Activated B cell treated with CpG ODN at 0.5 μM for 24 hours (primary cell): ENCODE measurements around the gene IVD. TPM values are rescaled to one million over a fixed set of nuclear protein-coding genes. Genes with fewer than 3 reads are reported as not detected.

Experiments
- ATAC-seq: fragments of 200-7000 bp; cut with Tn5 transposase; one replicate; pipeline ENCODE4 v1.10.0; 2021; ENCODE audit warnings: low read depth, mild to moderate bottlenecking, moderate library complexity
- CTCF ChIA-PET: fragments of 350-600 bp; sonication (Branson Sonifier 250); formaldehyde crosslinking; loops from one replicate; lab custom pipeline; 2021; ENCODE audit warnings: antibody characterized with exemption; lab: Charles Lee
- POLR2A ChIA-PET: fragments of 350-600 bp; sonication (Branson Sonifier 250); formaldehyde crosslinking; loops from one replicate; lab custom pipeline; 2021; ENCODE audit warnings: antibody characterized with exemption; lab: Charles Lee
- DNase-seq: peaks from one replicate; pipeline ENCODE4 v3.0.0; 2022
- H3K27ac Mint-ChIP-seq: one replicate; pipeline ENCODE4 v1.8.0; 2020; ENCODE audit warnings: mixed read lengths
- H3K27me3 Mint-ChIP-seq: one replicate; pipeline ENCODE4 v1.8.0; 2021; ENCODE audit warnings: mixed read lengths
- H3K36me3 Mint-ChIP-seq: one replicate; pipeline ENCODE4 v1.8.0; 2021; ENCODE audit warnings: low read depth, mixed read lengths
- H3K4me1 Mint-ChIP-seq: one replicate; pipeline ENCODE4 v1.8.0; 2021; ENCODE audit warnings: mixed read lengths
- H3K4me3 Mint-ChIP-seq: one replicate; pipeline ENCODE4 v1.8.0; 2020; ENCODE audit warnings: mild to moderate bottlenecking, mixed read lengths
- H3K9me3 Mint-ChIP-seq: one replicate; pipeline ENCODE4 v1.8.0; 2020; ENCODE audit warnings: mixed read lengths
- intact Hi-C: fragments of 100-400 bp; cut with micrococcal nuclease; formaldehyde crosslinking; loops from one replicate; pipeline ENCODE4 v1.15.1; 2024
- total RNA-seq: library from RNA; stranded (reverse); gene quantifications from 2 replicates; pipeline ENCODE4 v1.2.3, GENCODE V29; 2022
- TF ChIP-seq, protein P1 (sequence below): fragments of 200-600 bp; IDR thresholded peaks from one replicate; pipeline ENCODE4 v1.8.0; 2022; ENCODE audit warnings: antibody characterized with exemption, mild to moderate bottlenecking

The IVD gene
- total RNA-seq, 1 donor from 2014 or later: 76.7 TPM

- Mint-ChIP-seq H3K27me3 (no peaks in the 10 kb centered on the region), H3K36me3 (peaks cover 3% of the 10 kb centered on the region), H3K9me3 (no peaks in the 10 kb centered on the region), H3K4me3 (no peak overlapping the region), H3K27ac (no peak overlapping the region), H3K4me1 (peaks cover 50% of the 10 kb centered on the region)
- DNase-seq: no peak
- intact Hi-C loops: no loop called here
- TF ChIP-seq, protein P1, sequence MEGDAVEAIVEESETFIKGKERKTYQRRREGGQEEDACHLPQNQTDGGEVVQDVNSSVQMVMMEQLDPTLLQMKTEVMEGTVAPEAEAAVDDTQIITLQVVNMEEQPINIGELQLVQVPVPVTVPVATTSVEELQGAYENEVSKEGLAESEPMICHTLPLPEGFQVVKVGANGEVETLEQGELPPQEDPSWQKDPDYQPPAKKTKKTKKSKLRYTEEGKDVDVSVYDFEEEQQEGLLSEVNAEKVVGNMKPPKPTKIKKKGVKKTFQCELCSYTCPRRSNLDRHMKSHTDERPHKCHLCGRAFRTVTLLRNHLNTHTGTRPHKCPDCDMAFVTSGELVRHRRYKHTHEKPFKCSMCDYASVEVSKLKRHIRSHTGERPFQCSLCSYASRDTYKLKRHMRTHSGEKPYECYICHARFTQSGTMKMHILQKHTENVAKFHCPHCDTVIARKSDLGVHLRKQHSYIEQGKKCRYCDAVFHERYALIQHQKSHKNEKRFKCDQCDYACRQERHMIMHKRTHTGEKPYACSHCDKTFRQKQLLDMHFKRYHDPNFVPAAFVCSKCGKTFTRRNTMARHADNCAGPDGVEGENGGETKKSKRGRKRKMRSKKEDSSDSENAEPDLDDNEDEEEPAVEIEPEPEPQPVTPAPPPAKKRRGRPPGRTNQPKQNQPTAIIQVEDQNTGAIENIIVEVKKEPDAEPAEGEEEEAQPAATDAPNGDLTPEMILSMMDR: no peak
- CTCF ChIA-PET: no interaction called here
- no peak for ATAC-seq
- POLR2A ChIA-PET: no interaction called here
These were observed 49.4 kb downstream of the IVD start for GRCh38 chr15:40454904-40455391.

DNA sequence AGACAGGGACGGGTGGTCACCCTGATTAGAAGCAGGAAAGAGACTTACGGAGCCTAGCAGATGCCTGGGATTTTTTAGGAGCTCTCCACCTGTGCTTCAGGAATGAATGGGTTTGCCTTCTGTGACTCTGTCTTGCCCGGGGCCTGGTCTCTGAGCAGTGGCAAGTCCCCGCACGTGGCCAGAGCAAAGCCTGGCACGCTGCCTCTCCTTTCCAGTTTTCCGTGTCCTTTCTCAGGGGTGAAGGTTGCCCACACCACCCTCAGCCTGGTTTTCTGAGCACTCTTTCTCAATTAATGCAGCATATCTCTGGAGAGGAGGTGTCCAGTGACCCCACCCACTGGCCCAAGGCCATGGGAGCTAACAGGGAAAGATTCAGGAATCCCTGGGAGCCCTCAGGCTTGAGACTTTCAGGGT lies 50.7 kb downstream of the IVD start:
- Mint-ChIP-seq H3K9me3 (no peaks in the 10 kb centered on the region), H3K36me3 (peaks cover 3% of the 10 kb centered on the region), H3K27me3 (no peaks in the 10 kb centered on the region), H3K4me1 (peaks cover 41% of the 10 kb centered on the region), H3K27ac (no peak overlapping the region), H3K4me3 (no peak overlapping the region)
- DNase-seq (no peak), ATAC-seq (no peak)
- intact Hi-C loops: no loop called here
- TF ChIP-seq, protein P1: no peak
- POLR2A ChIA-PET: no interaction called here
- CTCF ChIA-PET: no interaction called here

- POLR2A ChIA-PET: no interaction called here
- peaks cover 36% of the 10 kb centered on the region for H3K4me1 Mint-ChIP-seq
These were observed 51.1 kb downstream of the IVD start for GRCh38 chr15:40456738-40457137.

DNA sequence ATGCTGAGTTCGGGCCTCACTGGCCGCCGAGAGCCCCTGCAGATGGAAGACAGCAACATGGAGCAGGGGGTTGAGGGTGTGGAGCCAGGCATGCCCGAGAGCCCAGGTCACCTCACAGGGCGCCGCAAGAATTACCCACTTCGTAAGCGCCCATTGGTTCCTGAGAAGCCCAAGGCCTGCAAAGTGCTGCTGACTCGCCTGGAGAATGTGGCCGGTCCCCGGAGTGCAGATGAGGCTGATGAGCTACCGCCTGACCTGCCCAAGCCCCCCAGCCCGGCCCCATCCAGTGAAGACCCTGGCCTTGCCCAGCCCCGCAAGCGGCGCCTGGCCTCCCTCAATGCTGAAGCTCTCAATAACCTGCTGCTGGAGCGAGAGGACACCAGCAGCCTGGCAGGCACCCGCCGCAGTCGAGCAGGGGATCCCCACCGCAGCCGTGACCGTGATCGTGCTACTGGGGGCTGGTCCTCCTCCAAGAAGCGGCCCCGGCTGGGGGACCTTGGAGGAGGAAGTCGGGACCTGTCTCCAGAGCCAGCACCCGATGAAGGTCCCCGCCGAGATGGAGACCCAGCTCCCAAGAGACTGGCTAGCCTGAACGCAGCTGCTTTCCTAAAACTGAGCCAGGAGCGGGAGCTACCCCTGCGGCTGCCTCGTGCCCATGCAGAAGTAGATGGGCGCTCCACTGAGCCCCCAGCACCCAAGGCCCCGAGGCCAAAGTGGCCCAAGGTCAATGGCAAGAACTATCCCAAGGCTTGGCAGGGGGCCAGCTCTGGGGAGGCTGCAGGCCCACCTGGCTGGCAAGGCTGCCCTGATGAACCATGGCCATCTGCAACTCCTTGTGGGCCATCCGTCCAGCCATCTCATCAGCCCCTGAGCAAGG lies 53.1 kb downstream of the IVD start:
- CTCF ChIA-PET: no interaction called here

More at GRCh38 chr15:40456738-40457137, 51.1 kb downstream of the IVD start:
- TF ChIP-seq, protein P1: no peak
- Mint-ChIP-seq H3K9me3 (no peaks in the 10 kb centered on the region), H3K27ac (no peak overlapping the region), H3K36me3 (peaks cover 5% of the 10 kb centered on the region), H3K27me3 (no peaks in the 10 kb centered on the region), H3K4me3 (no peak overlapping the region)
- CTCF ChIA-PET: no interaction called here
- ATAC-seq (no peak), DNase-seq (no peak)
- intact Hi-C loops: no loop called here

More for the DNA sequence above, 53.1 kb downstream of the IVD start:
- Mint-ChIP-seq H3K4me3 (no peak overlapping the region), H3K27ac (no peak overlapping the region), H3K36me3 (peaks cover 14% of the 10 kb centered on the region), H3K27me3 (no peaks in the 10 kb centered on the region), H3K4me1 (peaks cover 17% of the 10 kb centered on the region), H3K9me3 (no peaks in the 10 kb centered on the region)
- TF ChIP-seq, protein P1: no peak
- POLR2A ChIA-PET: no interaction called here
- DNase-seq (no peak), ATAC-seq (no peak)
- intact Hi-C loops: no loop called here
